ENCODE data around the gene PSEN2.
"Not testable (repeated sequence)": the region's sequence is repeated elsewhere in the genome, so short reads cannot be mapped to it uniquely, and the experiment has no call there.

The PSEN2 gene

DNA sequence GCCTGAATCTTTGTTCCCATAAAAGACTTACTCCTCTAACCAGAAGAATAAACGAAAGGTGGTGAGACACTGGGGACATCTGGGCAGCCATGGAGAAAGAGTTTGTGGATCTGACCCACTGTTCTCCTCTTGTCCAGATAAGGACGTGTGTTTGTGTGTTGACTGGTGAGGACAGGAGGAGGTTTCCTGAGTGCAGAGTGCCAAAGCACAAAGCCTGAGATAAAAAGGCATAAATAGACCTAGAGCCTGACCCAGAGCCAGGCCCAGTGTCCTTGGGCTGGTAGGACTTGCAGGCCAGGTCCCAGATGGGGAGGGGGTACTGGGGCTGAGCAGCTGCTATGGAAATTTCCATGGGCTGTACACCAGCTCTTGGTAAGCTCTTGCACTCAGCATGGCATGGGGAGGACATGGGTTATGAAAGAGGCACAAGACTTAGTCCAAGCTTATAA lies 50.1 kb downstream of the PSEN2 start:
- no peak for DNase-seq

DNA sequence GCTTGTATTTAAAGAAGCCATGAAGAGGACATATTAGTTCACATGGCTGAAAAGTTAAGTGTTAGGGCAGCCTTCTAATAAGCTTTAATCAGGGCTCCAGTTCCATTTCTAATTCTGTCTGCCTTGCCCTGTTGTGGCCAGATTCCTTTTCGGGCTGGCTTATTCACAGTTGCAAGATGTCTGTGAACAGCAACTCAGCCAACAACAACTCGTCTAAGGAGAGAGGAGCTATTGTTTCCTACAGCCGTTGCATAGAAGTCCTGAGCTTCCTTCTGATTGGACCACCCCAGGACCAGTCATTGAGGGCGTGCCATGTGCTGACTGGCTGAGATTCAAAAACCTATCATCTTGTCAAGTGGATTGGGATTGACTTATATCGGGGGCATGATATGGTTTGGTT lies 51.1 kb downstream of the PSEN2 start:
- no peak for DNase-seq

DNA sequence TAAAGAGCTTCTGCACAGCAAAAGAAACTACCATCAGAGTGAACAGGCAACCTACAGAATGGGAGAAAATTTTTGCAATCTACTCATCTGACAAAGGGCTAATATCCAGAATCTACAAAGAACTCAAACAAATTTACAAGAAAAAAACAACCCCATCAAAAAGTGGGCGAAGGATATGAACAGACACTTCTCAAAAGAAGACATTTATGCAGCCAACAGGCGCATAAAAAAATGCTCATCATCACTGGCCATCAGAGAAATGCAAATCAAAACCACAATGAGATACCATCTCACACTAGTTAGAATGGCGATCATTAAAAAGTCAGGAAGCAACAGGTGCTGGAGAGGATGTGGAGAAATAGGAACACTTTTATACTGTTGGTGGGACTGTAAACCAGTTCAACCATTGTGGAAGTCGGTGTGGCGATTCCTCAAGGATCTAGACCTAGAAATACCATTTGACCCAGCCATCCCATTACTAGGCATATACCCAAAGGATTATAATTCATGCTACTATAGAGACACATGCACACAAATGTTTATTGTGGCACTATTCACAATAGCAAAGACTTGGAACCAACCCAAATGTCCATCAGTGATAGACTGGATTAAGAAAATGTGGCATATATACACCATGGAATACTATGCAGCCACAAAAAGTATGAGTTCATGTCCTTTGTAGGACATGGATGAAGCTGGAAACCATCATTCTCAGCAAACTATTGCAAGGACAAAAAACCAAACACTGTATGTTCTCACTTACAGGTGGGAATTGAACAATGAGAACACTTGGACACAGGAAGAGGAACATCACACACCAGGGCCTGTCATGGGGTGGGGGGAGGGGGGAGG lies 59.1 kb downstream of the PSEN2 start:
- DNase-seq: not testable (repeated sequence)

DNA sequence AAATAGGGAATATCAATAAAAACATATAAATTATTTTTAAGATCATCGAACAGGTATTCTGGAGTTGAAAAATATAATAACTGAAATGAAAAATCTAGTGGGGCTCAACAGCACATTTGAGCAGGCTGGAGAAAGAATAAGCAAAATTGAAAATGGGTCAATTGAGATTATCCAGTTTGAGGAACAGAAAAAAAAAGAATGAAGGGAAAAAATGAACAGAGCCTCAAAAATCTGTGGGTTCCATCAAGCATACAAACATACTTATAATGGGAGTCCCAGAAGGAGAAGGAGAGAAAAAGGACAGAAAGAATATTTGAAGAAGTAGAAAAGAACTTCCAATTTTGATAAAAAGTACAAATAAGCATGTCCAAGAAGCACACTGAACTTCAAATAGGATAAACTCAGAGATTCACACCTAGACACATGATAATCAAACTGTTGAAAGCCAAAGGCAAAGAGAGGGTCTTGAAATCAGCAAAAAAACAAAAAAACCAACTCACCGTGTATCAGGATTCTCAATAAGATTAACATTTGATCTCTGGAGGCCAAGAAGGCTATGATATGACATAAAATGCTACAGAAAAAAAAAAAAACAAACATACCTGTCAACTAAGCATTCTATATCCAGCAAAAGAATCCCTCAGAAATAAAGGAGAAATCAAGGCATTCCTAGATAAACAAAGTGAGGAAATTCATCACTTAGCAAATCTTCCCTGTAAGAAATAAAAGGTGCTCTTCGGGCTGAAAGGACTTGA lies 64.2 kb downstream of the PSEN2 start:
- DNase-seq: no peak

DNA sequence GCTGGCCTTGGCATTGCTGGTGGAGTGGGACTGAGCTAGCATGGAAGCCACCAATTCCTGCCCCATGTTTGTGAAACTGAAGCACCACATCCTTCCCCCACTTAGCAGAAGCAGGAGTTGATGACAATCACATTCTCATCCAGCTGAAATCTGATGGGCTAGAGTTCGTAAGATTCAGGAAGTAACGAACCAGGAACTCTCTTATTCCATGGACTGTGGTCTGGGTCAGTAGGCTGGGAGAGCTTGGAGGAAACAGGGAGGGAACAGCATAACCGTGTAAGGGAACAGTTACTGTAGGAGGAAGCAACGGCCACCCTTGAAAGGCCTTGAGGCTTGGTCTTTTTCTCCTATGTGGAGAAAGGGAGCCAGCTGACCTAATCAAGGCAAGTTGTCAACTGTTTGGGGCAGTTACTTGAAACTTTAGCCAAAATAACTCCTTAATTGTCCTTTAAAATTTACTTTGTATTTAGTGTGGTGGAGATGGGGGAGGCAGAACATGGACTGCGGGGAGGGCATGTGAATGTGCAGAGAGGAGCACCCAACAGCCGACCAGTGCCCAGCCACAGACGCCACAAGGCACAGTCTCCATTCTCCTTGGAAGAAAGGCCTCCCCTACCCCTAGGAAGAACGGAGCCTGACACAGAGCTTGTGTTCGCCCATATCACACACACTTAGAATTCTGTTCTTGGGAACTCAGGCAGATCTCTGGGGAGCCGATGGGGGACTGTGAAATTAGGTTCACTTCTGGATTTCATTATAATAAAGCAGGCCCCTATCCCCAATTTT lies 67.7 kb downstream of the PSEN2 start:
- DNase-seq: no peak

DNA sequence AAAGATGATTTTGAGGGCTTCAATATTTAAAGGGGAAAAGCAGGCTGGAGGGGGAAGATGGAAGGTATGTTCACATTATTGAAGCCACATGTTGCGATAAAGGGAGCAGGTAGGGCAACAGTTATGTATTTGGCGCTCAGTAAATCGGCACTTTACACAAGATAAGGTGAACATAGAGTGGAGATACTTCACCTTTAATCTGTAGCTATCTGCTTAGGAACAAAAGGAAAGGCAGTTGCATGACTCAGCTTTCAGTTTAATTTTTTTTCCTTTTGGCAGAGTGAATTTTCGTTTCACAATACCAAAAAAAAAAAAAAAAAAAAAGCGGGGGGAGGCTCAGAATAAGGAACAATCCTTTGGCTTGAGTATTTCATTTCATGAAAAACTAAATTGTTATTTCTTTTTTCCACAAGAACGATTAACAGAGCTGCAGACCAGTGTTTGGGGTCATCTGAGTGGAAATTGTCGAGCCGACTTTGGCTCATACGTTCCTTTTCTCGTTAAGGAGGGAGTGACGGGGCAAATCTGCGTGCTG lies 68.6 kb downstream of the PSEN2 start:
- DNase-seq: peak; percentile 47

DNA sequence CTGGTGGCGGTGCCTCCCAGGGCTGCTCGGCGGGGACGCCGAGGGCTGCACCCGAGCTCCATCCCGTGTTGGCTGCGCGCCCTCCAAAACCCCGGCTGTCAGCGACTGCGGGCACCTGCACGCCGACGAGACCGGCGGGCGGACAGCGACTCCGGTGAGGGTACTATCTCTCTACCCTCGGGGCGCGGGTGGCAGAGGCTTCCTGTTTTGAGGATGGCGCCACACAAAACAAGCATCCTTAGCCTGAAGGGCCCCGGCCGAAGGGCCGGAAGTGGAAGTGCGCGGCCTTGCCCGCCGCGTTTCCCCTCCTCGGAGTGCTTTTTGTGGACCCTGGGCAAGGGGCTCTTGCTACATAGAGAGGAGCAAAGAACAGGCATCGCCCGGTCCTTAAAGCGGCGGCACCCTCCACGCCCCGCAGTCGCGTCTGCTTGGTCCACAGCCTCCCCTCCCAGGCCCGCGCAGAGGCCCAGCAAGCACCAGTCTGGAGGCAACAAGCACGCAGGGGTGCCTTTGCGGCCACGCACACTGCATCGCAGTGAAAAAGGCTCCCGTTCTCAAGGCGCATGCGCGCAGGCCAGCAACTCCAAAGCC lies 69.1 kb downstream of the PSEN2 start:
- no peak for DNase-seq

DNA sequence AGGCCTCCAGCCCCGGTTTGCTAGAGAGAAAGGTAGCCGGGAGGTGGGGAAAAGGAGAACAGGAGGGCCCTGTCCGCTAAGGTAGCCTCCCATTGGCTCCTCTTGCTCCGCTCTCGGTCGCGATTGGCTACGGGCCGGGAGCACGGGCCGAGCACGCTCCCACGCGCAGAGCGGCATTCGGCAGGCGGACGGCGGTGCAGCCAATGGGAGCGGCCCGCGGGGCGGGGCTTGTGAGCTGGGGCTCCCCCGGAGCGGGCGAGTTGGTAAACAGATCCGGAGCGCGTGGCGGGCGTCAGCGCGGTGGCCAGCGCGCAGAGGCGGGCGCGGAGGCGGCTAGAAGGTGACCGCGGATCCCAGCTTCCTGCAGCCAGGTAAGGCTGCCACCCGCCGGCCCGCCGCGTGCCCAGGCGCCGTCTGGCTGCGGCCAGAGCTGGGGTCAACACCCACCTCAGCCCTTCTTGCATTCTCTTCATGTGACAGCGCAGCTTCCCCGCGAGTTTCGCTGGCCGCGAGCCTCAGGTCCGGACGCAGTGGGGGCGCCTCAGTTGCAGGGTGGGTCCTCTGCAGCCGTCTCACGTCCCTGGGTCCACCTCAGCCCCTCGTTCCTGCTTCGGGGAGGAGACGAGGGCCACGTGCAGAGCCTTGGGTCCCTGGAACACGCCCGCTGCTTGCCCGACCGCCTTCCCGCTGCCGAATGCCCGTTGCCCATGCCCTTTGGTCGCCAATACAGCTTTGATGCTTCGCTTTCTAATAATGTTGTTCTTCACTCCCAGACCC lies 69.8 kb downstream of the PSEN2 start, which contains the start of gene COQ8A:
COQ8A (plus strand) TSS at position 266 of the 777 bp plus-strand sequence. CDS start 21,092 bp downstream, outside the sequence.
- peak; percentile 100 for DNase-seq

DNA sequence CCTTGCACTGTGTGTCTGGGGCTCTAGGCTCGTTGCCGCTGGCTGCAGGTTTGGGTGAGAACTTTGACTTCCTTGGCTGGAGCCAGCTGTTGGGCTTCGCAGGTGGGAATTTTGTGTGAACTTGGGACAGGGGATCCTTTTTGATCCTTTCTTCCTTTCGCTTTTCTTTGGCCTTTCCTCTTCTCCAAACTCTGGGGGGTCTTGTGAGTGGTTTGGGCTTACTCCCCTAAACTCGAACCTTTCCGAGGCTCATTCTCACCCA lies 70.3 kb downstream of the PSEN2 start:
- no peak for DNase-seq

DNA sequence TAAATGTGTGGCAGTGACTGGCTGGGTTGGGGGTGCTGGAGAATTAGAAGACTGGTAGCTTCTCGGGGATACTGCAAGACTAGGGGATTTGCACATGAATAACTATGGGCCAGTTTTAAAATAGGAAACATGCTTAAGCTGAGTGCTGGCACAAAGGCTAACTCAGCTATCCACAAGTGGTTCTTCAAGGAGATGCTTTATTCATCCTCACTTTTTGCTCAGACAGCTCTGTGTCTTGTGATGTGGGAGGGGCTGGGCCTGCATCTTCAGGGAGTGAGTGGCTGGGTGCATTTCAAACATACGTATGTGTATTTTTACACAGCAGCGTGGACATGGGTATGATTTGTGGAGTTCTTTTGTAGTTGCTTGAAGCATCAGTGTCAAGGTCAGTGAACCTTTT lies 72.0 kb downstream of the PSEN2 start:
- DNase-seq: no peak

DNA sequence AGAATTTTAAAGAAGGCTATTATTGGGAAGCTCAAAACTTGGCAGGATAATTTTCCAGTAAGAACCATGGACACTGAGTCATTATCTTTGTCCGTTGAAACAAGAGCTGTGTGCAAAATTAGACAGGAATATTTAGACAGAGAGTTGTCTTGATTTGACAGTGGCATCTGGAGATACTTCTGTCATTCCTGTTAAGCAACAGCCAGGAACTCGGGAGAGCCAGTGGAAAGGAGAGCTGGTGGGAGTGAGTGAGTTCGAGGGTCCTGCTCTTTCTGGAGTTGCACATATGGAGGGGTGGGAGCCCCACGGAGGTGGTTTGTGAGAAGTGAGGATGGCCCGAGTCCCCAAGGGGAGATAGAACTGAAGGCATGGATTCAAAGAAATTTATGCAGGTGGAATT lies 72.7 kb downstream of the PSEN2 start:
- DNase-seq: no peak

DNA sequence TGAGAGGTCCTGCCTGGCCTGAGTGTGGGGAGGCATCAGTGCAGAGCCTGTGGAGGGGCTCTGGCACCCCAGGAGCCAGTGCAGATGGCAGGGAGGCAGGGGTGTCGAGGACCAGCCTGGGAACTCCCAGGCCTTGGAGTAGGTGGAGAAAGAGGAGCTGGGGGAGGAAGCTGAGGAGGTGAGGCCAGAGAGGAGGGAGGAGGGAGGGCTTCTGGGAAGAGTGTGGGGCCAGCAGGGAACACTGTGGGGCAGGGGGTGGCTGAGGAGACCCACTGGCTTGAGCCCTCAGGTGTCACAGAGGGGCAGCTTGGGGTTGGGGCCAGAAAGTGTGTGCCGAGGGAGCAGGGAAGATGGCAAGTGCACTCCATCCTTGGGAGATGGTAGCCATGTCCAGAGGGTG lies 73.5 kb downstream of the PSEN2 start:
- DNase-seq: no peak

DNA sequence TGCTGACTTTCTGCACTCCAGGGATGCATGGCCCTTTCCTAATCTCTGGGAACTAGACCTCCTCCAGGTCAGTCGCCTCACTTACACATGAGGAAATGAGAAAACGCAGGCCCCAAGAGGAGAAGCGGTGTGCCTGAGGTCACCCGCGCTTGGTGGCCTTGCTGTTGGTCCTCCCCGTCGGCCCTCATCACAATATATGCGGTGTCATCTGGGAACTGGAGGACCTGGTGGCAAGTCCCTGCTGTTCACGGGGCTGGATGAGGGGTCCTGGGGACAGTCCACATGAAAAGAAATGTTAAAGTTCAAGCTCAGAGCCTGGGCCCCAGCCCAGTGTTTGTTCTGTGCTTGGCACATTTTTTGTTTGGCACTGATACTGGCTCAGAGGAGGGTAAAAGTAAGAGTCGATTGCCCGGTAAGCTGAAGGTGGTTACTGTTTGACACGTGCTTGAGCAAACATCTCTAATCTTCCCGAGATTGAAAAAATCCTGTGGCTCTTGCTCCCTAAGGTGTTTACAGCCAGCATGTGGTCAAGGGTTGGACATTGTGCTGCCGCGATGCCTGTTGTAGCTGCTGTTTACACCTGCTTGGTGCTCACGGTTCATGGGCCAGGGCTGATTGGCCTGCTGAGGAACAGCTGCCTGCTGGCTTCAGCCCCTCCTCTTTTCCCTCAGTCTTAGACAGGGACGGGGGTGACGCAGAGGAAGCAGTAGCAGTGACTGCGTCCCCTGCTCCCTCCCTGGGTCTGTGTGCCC lies 74.9 kb downstream of the PSEN2 start:
- no peak for DNase-seq
